ENCODE results near the gene BAMBI. TPM values are rescaled to one million over a fixed set of nuclear protein-coding genes. Genes with fewer than 3 reads are reported as not detected.

BAMBI gene
- total RNA-seq, 3 donors from 2014 or later (not counting 1 experiment from before 2014, with no cell fraction given): 0.70 to 0.95 (median 0.94) TPM

DNA sequence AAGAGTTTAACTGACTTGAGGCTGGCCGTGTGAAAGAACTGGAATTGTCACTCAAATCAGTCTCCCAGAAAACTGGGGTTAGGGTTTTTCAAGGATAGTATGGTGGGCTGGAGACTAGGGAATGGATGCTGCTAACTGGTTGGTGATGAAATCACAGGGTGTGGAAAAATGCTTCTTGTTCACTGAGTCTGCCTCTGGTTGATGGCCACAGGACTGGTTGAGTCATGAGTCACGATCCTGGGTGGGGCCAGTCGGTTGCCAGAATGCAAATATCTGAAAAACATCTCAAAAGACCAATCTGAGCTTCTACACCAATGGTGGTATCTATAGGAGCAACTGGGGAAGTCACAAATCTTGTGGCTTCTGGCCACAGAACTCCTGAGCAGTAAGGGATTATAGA is 16.3 kb upstream of the BAMBI start:
- no peak for ATAC-seq
- no peak overlapping the region for H3K27ac ChIP-seq (ENCODE audit: low read length)

DNA sequence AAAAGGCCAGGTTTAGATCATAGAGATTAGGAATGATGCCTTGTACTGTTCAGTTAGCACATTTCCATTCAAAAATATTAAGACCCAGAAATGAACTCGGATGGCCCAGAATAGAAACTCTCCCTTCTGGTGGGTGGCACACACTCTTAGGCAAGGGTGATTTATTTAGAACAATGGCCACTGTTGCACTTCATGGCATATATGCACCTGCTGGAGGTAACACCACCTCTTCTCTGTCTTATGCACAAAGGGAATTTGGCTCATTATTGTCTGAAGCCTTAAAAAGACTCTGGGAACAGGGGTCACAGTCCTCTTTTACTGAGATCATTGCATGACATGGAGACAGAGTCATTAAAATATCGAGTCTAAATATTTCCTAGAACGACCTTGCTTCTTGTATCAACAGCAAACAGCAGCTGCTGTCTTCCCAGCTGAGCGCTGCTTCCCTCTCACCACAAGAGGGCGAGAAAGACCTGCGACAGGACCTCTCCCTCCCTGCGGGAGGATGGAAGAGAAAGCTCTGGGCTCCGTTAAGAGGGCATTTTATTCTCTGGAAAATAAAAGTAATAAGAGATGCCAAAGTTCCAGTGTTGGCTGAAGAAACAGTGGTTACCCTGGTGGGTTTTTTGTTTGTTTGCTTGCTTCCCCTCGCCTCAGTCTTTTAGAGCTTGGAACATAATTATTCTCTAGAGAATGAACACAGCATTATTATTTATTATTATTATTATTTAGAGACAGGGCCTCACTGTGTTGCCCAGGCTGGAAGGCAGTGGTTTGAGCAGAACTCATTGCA is 13.5 kb upstream of the BAMBI start:
- DNase-seq: peak; percentile 39 to 83
- Histone ChIP-seq H3K27ac (ENCODE audit: low read length) (no peak overlapping the region), H3K9me3 (ENCODE audit: control insufficient read depth, insufficient read depth, low read length) (no peaks in the 10 kb centered on the region), H3K4me3 (ENCODE audit: low read length) (no peak overlapping the region), H3K36me3 (ENCODE audit: control insufficient read depth, insufficient read depth, low read length) (no peaks in the 10 kb centered on the region), H3K27me3 (ENCODE audit: control insufficient read depth, insufficient read depth, low read length) (peaks cover 7% of the 10 kb centered on the region), H3K4me1 (ENCODE audit: control insufficient read depth, insufficient read depth, low read length) (peaks cover 4% of the 10 kb centered on the region)
- 6% methylated on average over 8 of the region's 9 CpGs for WGBS (ENCODE audit: insufficient coverage)
- peak; percentile 80 to 95 (median 94) for ATAC-seq
- Mint-ChIP-seq H3K9me3 (no peaks in the 10 kb centered on the region), H3K4me3 (no peak overlapping the region), H3K36me3 (no peaks in the 10 kb centered on the region), H3K27ac (no peak overlapping the region), H3K27me3 (ENCODE audit: low read depth in 2 of 2) (peaks cover 37 to 45% of the 10 kb centered on the region in 2 donors), H3K4me1 (peaks cover 0 to 12% of the 10 kb centered on the region in 2 donors)
- intact Hi-C loops (cut with micrococcal nuclease): loop anchor here (2.0 to 5.0 kb wide), 2 partner anchors 327 to 639 kb away; no protein-coding TSS in a partner anchor
- TF ChIP-seq, protein P1, sequence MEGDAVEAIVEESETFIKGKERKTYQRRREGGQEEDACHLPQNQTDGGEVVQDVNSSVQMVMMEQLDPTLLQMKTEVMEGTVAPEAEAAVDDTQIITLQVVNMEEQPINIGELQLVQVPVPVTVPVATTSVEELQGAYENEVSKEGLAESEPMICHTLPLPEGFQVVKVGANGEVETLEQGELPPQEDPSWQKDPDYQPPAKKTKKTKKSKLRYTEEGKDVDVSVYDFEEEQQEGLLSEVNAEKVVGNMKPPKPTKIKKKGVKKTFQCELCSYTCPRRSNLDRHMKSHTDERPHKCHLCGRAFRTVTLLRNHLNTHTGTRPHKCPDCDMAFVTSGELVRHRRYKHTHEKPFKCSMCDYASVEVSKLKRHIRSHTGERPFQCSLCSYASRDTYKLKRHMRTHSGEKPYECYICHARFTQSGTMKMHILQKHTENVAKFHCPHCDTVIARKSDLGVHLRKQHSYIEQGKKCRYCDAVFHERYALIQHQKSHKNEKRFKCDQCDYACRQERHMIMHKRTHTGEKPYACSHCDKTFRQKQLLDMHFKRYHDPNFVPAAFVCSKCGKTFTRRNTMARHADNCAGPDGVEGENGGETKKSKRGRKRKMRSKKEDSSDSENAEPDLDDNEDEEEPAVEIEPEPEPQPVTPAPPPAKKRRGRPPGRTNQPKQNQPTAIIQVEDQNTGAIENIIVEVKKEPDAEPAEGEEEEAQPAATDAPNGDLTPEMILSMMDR (IDR thresholded peaks at IDR 0.05): peak; percentile 93

More for the DNA sequence above, 16.3 kb upstream of the BAMBI start:
- H3K9me3 ChIP-seq (ENCODE audit: control insufficient read depth, insufficient read depth, low read length): no peaks in the 10 kb centered on the region
- Mint-ChIP-seq H3K27me3 (ENCODE audit: low read depth in 2 of 2) (peaks cover 16 to 17% of the 10 kb centered on the region in 2 donors), H3K4me1 (peaks cover 0 to 5% of the 10 kb centered on the region in 2 donors), H3K4me3 (no peak overlapping the region), H3K36me3 (no peaks in the 10 kb centered on the region), H3K9me3 (no peaks in the 10 kb centered on the region), H3K27ac (no peak overlapping the region)
- H3K27me3 ChIP-seq (ENCODE audit: control insufficient read depth, insufficient read depth, low read length): no peaks in the 10 kb centered on the region
- no peak for DNase-seq
- no peaks in the 10 kb centered on the region for H3K4me1 ChIP-seq (ENCODE audit: control insufficient read depth, insufficient read depth, low read length)
- TF ChIP-seq, protein P1 (IDR thresholded peaks at IDR 0.05): no peak
- 59% methylated on average over 3 of the region's 3 CpGs for WGBS (ENCODE audit: insufficient coverage)
- H3K4me3 ChIP-seq (ENCODE audit: low read length): no peak overlapping the region
- no peaks in the 10 kb centered on the region for H3K36me3 ChIP-seq (ENCODE audit: control insufficient read depth, insufficient read depth, low read length)
- intact Hi-C loops (cut with micrococcal nuclease): loop anchor here (5.0 kb wide), 1 partner anchor 641 kb away; no protein-coding TSS in a partner anchor

DNA sequence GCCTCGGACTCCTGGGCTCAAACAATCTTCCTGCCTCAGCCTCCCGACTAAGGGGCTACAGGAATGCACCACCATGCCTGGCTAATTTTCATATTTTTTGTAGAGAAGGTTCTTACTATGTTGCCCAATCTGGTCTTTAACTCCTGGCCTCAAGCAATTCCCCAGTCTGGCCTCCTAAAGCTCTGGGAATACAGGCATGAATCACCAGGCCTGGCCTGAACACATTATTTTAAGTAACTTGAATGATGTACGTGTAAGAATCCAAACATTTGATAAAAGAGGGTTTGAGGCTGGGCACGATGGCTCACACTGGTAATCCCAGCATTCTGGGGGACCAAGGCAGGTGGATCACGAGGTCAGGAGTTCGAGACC is 13.0 kb upstream of the BAMBI start:
- H3K4me1 Mint-ChIP-seq: peaks cover 6 to 18% of the 10 kb centered on the region in 2 donors
- H3K27ac ChIP-seq (ENCODE audit: low read length): no peak overlapping the region
- H3K9me3 ChIP-seq (ENCODE audit: control insufficient read depth, insufficient read depth, low read length): no peaks in the 10 kb centered on the region
- TF ChIP-seq, protein P1 (IDR thresholded peaks at IDR 0.05): no peak
- H3K4me3 ChIP-seq (ENCODE audit: low read length): no peak overlapping the region
- H3K4me3 Mint-ChIP-seq: no peak overlapping the region
- peaks cover 43 to 50% of the 10 kb centered on the region in 2 donors for H3K27me3 Mint-ChIP-seq (ENCODE audit: low read depth in 2 of 2)
- H3K36me3 ChIP-seq (ENCODE audit: control insufficient read depth, insufficient read depth, low read length): no peaks in the 10 kb centered on the region
- H3K9me3 Mint-ChIP-seq: no peaks in the 10 kb centered on the region
- ATAC-seq (no peak), DNase-seq (no peak)
- no peaks in the 10 kb centered on the region for H3K36me3 Mint-ChIP-seq
- H3K4me1 ChIP-seq (ENCODE audit: control insufficient read depth, insufficient read depth, low read length): peaks cover 7% of the 10 kb centered on the region
- peaks cover 7% of the 10 kb centered on the region for H3K27me3 ChIP-seq (ENCODE audit: control insufficient read depth, insufficient read depth, low read length)
- intact Hi-C loops (cut with micrococcal nuclease): loop anchor here (2.0 to 5.0 kb wide), 2 partner anchors 326 to 638 kb away; no protein-coding TSS in a partner anchor
- 65% methylated on average over 6 of the region's 6 CpGs for WGBS (ENCODE audit: insufficient coverage)
- no peak overlapping the region for H3K27ac Mint-ChIP-seq
